GM12891 (cell line): ENCODE measurements around the gene PKD1L1.

ENCODE experiments used
- POLR2A ChIP-seq: IDR thresholded peaks from 2 replicates; pipeline ENCODE4 v1.6.1; 2011; ENCODE audit warnings: low read depth, low read length, control low read depth
- POU2F2 ChIP-seq: IDR thresholded peaks from 2 replicates; pipeline ENCODE4 v1.6.1; 2011; ENCODE audit warnings: low read depth, mild to moderate bottlenecking, control low read depth, low read length, moderate library complexity
- SPI1 ChIP-seq: IDR thresholded peaks from 2 replicates; pipeline ENCODE4 v1.6.1; 2011; ENCODE audit warnings: low read depth, low read length, control low read depth

DNA sequence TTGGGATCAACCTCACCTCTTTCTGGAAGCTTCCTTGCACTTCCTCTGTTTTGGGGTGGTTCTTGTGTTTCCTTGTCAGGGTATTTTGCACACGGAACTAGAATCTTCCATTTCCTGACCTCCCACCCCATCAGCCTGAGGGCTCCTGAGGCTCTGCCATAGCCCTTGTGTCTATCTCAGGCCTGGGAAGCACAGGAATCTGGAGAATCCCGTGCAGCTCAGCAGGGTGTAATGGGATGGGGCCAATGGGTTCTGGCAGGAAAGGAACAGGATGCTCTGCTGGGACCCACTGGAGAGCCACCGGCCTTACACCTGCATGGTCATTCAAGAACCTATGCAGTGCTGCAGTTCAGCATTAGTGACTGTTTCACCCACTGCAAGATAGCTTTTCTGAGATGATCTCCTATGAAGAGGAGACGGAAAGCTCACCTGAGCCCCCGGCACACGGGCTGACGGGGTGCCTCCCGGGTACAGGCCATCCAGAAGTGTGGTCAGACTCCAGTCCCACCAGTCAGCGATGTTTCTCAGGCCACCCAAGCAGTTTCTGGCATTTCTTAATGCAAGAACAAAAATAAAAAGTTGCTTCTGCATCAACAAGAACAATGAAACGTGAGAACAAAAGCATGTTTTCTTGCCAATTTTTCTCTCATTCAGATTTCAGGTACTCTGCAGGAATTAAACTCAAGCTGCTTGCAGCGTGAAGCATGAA is 133.2 kb downstream of the PKD1L1 start:
- TF ChIP-seq POLR2A = no peak
- no peak for TF ChIP-seq POU2F2
- TF ChIP-seq SPI1 = no peak
